ENCODE results near the gene ZNF536. TPM values are rescaled to one million over a fixed set of nuclear protein-coding genes. Genes with fewer than 3 reads are reported as not detected.

Gene ZNF536
- total and polyA plus RNA-seq, 2 donors (not counting 3 experiments of a cell fraction or from before 2014, with no cell fraction given): not detected

GRCh38 chr19:30359936-30360335, 12.2 kb upstream of the ZNF536 start:
- H3K27ac ChIP-seq (ENCODE audit: insufficient read depth, low read depth, low read length): no peak overlapping the region
- no peaks in the 10 kb centered on the region for H3K27me3 ChIP-seq (ENCODE audit: control insufficient read depth in 2 of 2, insufficient read depth in 2 of 2, low read length in 2 of 2)
- dilution Hi-C loops (cut with MboI; ENCODE audit: extremely low pct_ligation_motif_present, low sequenced_read_pairs): no loop called here
- H3K79me2 ChIP-seq (ENCODE audit: control insufficient read depth, insufficient read depth, low read length): no peaks in the 10 kb centered on the region
- DNase-seq (ENCODE audit: low read depth, low spot score) (no peak), FAIRE-seq (no peak)
- no TSS peak for BruUV-seq (replicated peaks)
- ChIA-PET POLR2A (no interaction called here), CTCF (no interaction called here)
- peaks cover 3% of the 10 kb centered on the region for H3K9me3 ChIP-seq (replicated peaks; ENCODE audit: control insufficient read depth, insufficient read depth, low read length)
- H4K20me1 ChIP-seq (replicated peaks; ENCODE audit: control insufficient read depth, extremely low read depth, insufficient read depth, low read length): no peaks in the 10 kb centered on the region
- TF ChIP-seq POLR2A (IDR thresholded peaks at IDR 0.05; ENCODE audit: low read depth, low read length): no peak
- no peak for TF ChIP-seq JUN (IDR thresholded peaks at IDR 0.05; ENCODE audit: borderline replicate concordance, insufficient read depth, insufficient read length, low read depth)
- no peak for TF ChIP-seq GATA2 (IDR thresholded peaks at IDR 0.05; ENCODE audit: insufficient read depth, insufficient read length, low read depth, low read length)
- TF ChIP-seq POLR2AphosphoS5 (IDR thresholded peaks at IDR 0.05; ENCODE audit: insufficient read depth, low read depth, low read length): no peak
- no peak for TF ChIP-seq EZH2 (IDR thresholded peaks at IDR 0.05; ENCODE audit: borderline replicate concordance, low read depth, low read length, severe bottlenecking)
- TF ChIP-seq, protein P1, sequence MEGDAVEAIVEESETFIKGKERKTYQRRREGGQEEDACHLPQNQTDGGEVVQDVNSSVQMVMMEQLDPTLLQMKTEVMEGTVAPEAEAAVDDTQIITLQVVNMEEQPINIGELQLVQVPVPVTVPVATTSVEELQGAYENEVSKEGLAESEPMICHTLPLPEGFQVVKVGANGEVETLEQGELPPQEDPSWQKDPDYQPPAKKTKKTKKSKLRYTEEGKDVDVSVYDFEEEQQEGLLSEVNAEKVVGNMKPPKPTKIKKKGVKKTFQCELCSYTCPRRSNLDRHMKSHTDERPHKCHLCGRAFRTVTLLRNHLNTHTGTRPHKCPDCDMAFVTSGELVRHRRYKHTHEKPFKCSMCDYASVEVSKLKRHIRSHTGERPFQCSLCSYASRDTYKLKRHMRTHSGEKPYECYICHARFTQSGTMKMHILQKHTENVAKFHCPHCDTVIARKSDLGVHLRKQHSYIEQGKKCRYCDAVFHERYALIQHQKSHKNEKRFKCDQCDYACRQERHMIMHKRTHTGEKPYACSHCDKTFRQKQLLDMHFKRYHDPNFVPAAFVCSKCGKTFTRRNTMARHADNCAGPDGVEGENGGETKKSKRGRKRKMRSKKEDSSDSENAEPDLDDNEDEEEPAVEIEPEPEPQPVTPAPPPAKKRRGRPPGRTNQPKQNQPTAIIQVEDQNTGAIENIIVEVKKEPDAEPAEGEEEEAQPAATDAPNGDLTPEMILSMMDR (IDR thresholded peaks at IDR 0.05; ENCODE audit: extremely low read depth in 1 of 2, insufficient read depth in 1 of 2, low read depth in 1 of 2, low read length in 2 of 2): no peak
- TF ChIP-seq MYC (IDR thresholded peaks at IDR 0.05; ENCODE audit: low read depth, low read length): no peak
- TF ChIP-seq, protein P2, sequence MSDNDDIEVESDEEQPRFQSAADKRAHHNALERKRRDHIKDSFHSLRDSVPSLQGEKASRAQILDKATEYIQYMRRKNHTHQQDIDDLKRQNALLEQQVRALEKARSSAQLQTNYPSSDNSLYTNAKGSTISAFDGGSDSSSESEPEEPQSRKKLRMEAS (IDR thresholded peaks at IDR 0.05; ENCODE audit: insufficient read depth, insufficient read length): no peak
- TF ChIP-seq FOS (IDR thresholded peaks at IDR 0.05; ENCODE audit: borderline replicate concordance, insufficient read depth, low read length): no peak
- H3K4me3 ChIP-seq (replicated peaks in 1 of 3; ENCODE audit: insufficient read depth in 1 of 3, low read depth in 1 of 3, low read length in 3 of 3): no peak overlapping the region
- H2AFZ ChIP-seq (ENCODE audit: low read depth, low read length): no peak overlapping the region
- intact Hi-C loops (cut with micrococcal nuclease): no loop called here
- no peak overlapping the region for H3K9ac ChIP-seq (replicated peaks; ENCODE audit: extremely low read depth, insufficient read depth, low read length)
- no peak overlapping the region for H3K4me2 ChIP-seq (ENCODE audit: insufficient read depth, low read length)
- H3K9me1 ChIP-seq (replicated peaks; ENCODE audit: control insufficient read depth, extremely low read depth, insufficient read depth, low read length): no peaks in the 10 kb centered on the region
- no peaks in the 10 kb centered on the region for H3K4me1 ChIP-seq (ENCODE audit: control insufficient read depth, extremely low read depth, insufficient read depth, low read length)
- H3K36me3 ChIP-seq (ENCODE audit: control insufficient read depth in 2 of 2, extremely low read depth in 1 of 2, insufficient read depth in 2 of 2, low read length in 2 of 2): no peaks in the 10 kb centered on the region
